HepG2 (cell line): ENCODE measurements around the gene DPH2. TPM values are rescaled to one million over a fixed set of nuclear protein-coding genes. Genes with fewer than 3 reads are reported as not detected.
A peak's percentile ranks its signal among the peaks of the same experiment; 100 is the strongest.

ENCODE experiments used
- CCDC6 ChIP-seq: sonication (generic); formaldehyde crosslinking; IDR thresholded peaks from 2 replicates; pipeline ENCODE4 v1.8.1; 2022; ENCODE audit warnings: mild to moderate bottlenecking, missing genetic modification reagents, moderate library complexity
- GFI1 ChIP-seq: sonication (generic); formaldehyde crosslinking; IDR thresholded peaks from 2 replicates; pipeline ENCODE4 v1.5.0; 2020; ENCODE audit warnings: missing genetic modification reagents, mild to moderate bottlenecking, borderline replicate concordance
- HHEX ChIP-seq: IDR thresholded peaks from 2 replicates; pipeline ENCODE4 v1.6.1; 2016; ENCODE audit warnings: control low read depth
- KLF11 ChIP-seq: IDR thresholded peaks from 2 replicates; pipeline ENCODE4 v1.6.1; 2016; ENCODE audit warnings: missing compliant biosample characterization
- MAZ ChIP-seq, 2 experiments: sonication (generic) in 1 of 2; formaldehyde crosslinking in 1 of 2; IDR thresholded peaks; 2 replicates each; pipeline versions ENCODE4 v1.5.0 to v1.6.1; 2012 to 2020; ENCODE audit warnings: low read depth in 2 of 2, mild to moderate bottlenecking in 2 of 2, borderline replicate concordance in 1 of 2, improper control_type of control experiment in 1 of 2, low read length in 1 of 2, missing genetic modification reagents in 1 of 2, moderate library complexity in 1 of 2
- NR2F2 ChIP-seq: IDR thresholded peaks from 2 replicates; pipeline ENCODE4 v1.6.1; 2012; ENCODE audit warnings: low read depth, inconsistent platforms, borderline replicate concordance
- POLR2AphosphoS2 ChIP-seq: IDR thresholded peaks from 2 replicates; pipeline ENCODE4 v1.6.1; 2011; ENCODE audit warnings: low read depth, low read length, improper control_type of control experiment
- SSRP1 ChIP-seq: IDR thresholded peaks from 2 replicates; pipeline ENCODE4 v1.6.1; 2016; ENCODE audit warnings: control low read depth
- ZNF333 ChIP-seq: sonication (generic); formaldehyde crosslinking; IDR thresholded peaks from 2 replicates; pipeline ENCODE4 v1.4.0; 2020; ENCODE audit warnings: mild to moderate bottlenecking, missing genetic modification reagents, borderline replicate concordance
- ZNF496 ChIP-seq: sonication (generic); formaldehyde crosslinking; IDR thresholded peaks from 2 replicates; pipeline ENCODE4 v1.8.1; 2023; ENCODE audit warnings: mild to moderate bottlenecking, moderate library complexity, missing genetic modification reagents; ENCODE audit not compliant: insufficient replicate concordance
- ZNF569 ChIP-seq: sonication (generic); formaldehyde crosslinking; IDR thresholded peaks from 2 replicates; pipeline ENCODE4 v1.5.0; 2020; ENCODE audit warnings: mild to moderate bottlenecking, missing genetic modification reagents, moderate library complexity, borderline replicate concordance
- polyA plus RNA-seq, 8 experiments: library from polyadenylated mRNA; depleted of rRNA in 3 of 8; stranded (reverse) in 7 of 8; unstranded in 1 of 8; fragments of >200 nt; fragmentation: Illumina TruSeq in 4 of 8; extraction: Trizol in 4 of 8; gene quantifications; 2 replicates each; pipeline versions ENCODE4 v1.2.1 to v1.2.3, GENCODE V29; 2011 to 2016; ENCODE audit warnings: low read depth in 4 of 8, missing spikeins in 1 of 8, mixed read lengths in 1 of 8; ENCODE audit not compliant: insufficient read depth in 1 of 8
- total RNA-seq, 5 experiments: library from RNA; depleted of rRNA; stranded (reverse); fragments of >200 nt; fragmentation: Illumina TruSeq; extraction: Trizol; gene quantifications; 2 replicates each; pipeline ENCODE4 v1.2.3, GENCODE V29; 2016; ENCODE audit warnings: low read depth in 1 of 5
- TF ChIP-seq, protein P1 (sequence below): sonication (generic); formaldehyde crosslinking; IDR thresholded peaks from 2 replicates; pipeline ENCODE4 v1.8.0; 2022; ENCODE audit warnings: mild to moderate bottlenecking, missing genetic modification reagents, borderline replicate concordance
- TF ChIP-seq, protein P2 (sequence below): sonication (generic); formaldehyde crosslinking; IDR thresholded peaks from 2 replicates; pipeline ENCODE4 v1.8.1; 2023; ENCODE audit warnings: mild to moderate bottlenecking, missing genetic modification reagents

DPH2 gene
- total and polyA plus RNA-seq, 2 of the 13 experiments (the other 11 are each of a cell fraction or from before 2014, with no cell fraction given), result 32.2 to 38.3 TPM

DNA sequence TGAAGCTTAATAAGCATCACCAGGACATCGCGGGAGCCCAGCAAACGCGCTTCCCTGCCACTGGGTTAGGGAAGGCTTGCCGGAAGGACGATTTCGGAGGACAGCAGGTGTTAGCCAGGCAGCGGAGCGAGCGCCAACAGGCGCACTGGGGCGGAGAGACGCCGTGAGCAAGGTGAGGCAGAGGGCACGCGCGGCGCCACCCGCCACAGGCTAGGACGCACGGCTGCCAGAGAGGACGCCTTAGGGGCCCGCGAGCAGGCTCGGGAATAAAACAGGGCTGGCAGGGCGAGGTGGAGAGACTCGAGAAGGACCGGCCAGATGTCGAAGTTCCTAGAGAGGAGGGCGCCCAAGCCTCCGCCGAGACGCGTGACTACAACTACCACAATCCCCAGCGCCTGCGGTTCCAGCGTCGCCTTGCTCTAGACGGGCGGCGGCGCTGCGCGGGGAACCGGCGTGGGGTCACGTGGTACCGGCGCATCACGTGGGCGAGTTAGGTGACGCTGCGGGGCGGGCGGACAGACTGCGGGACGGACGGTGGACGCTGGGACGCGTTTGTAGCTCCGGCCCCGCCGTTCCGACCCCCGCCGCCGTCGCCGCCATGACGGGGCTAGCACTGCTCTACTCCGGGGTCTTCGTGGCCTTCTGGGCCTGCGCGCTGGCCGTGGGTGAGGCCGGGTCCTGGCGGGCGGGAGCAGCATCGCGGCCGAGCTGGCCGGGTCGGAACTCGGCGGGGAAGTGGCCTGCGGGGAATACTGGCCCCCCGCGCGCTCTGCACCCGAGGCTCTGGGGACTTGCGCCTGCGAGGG is 4.8 kb downstream of the DPH2 start, which contains the start of gene ATP6V0B (continued):
- 0 out of 2 replicates have a peak, but pooled peaks have one; percentile 29 for TF ChIP-seq ZNF333 (CRISPR knock-in tag)
- no peak for TF ChIP-seq KLF11 (CRISPR knock-in tag)
- TF ChIP-seq POLR2AphosphoS2, result 0 out of 2 replicates have a peak, but pooled peaks have one; percentile 52
- no peak for TF ChIP-seq ZNF496
- TF ChIP-seq ZNF569, result no peak
- TF ChIP-seq, protein P1, sequence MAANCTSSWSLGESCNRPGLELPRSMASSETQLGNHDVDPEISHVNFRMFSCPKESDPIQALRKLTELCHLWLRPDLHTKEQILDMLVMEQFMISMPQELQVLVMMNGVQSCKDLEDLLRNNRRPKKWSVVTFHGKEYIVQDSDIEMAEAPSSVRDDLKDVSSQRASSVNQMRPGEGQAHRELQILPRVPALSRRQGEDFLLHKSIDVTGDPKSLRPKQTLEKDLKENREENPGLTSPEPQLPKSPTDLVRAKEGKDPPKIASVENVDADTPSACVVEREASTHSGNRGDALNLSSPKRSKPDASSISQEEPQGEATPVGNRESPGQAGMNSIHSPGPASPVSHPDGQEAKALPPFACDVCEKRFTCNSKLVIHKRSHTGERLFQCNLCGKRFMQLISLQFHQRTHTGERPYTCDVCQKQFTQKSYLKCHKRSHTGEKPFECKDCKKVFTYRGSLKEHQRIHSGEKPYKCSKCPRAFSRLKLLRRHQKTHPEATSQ (CRISPR knock-in tag), result peak; percentile 3; the same call in 1 of the 2 replicates
- TF ChIP-seq MAZ (IDR thresholded peaks at IDR 0.05; ENCODE audit: borderline replicate concordance, low read depth, low read length), result peak; percentile 54; the same call in 1 of the 2 replicates
- TF ChIP-seq MAZ (CRISPR knock-in tag; IDR thresholded peaks at IDR 0.05; ENCODE audit: low read depth), result peak; percentile 73; the same call in 1 of the 2 replicates
- peak; percentile 69; the same call in 1 of the 2 replicates for TF ChIP-seq CCDC6 (CRISPR knock-in tag)
- TF ChIP-seq, protein P2, sequence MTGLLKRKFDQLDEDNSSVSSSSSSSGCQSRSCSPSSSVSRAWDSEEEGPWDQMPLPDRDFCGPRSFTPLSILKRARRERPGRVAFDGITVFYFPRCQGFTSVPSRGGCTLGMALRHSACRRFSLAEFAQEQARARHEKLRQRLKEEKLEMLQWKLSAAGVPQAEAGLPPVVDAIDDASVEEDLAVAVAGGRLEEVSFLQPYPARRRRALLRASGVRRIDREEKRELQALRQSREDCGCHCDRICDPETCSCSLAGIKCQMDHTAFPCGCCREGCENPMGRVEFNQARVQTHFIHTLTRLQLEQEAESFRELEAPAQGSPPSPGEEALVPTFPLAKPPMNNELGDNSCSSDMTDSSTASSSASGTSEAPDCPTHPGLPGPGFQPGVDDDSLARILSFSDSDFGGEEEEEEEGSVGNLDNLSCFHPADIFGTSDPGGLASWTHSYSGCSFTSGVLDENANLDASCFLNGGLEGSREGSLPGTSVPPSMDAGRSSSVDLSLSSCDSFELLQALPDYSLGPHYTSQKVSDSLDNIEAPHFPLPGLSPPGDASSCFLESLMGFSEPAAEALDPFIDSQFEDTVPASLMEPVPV (CRISPR knock-in tag), result peak; percentile 74; the same call in 1 of the 2 replicates
- TF ChIP-seq NR2F2, result no peak
- TF ChIP-seq GFI1 (CRISPR knock-in tag), result no peak; the same call in 1 of the 2 replicates
- no peak for TF ChIP-seq HHEX (CRISPR knock-in tag)
- no peak for TF ChIP-seq SSRP1 (CRISPR knock-in tag)
- TF ChIP-seq, all 625 proteins: peak for 247
